SK-N-SH (cell line): Measurements from ENCODE around the gene UFM1. TPM values are rescaled to one million over a fixed set of nuclear protein-coding genes. Genes with fewer than 3 reads are reported as not detected.

Source experiments
- CTCF ChIA-PET: fragments of 300-600, 350-600 bp; formaldehyde crosslinking; extraction: SDS; loops from one replicate; lab custom pipeline; 2021; lab: Yijun Ruan, JAX
- POLR2A ChIA-PET: fragments of 350-600 bp; sonication (Branson Sonifier 250); formaldehyde crosslinking; extraction: SDS; loops from one replicate; lab custom pipeline; 2020; ENCODE audit warnings: antibody characterized with exemption, inconsistent platforms; lab: Yijun Ruan, JAX
- DNase-seq: peaks from one replicate; pipeline ENCODE4 v3.0.0; 2012
- H2AFZ ChIP-seq: fragments of 200-600 bp; sonication (generic); 2 replicates; pipeline ENCODE4 v1.8.1; 2016; ENCODE audit warnings: antibody characterized with exemption, mild to moderate bottlenecking, low read depth
- H3F3A ChIP-seq: fragments of 200-600 bp; sonication (generic); replicated peaks from 2 replicates; pipeline ENCODE3; 2016; ENCODE audit warnings: antibody characterized with exemption, mild to moderate bottlenecking; ENCODE audit not compliant: insufficient read depth
- H3K27ac ChIP-seq, 2 experiments: fragments of 200-500 bp in 1 of 2; fragments of 200-600 bp in 1 of 2; sonication (Bioruptor generic) in 1 of 2; sonication (generic), shearing (Covaris generic) in 1 of 2; 2 replicates each; pipeline versions ENCODE4 v1.5.1 to v1.6.1; 2014 to 2016; ENCODE audit warnings: low read depth in 2 of 2, inconsistent platforms in 1 of 2, low read length in 1 of 2, mild to moderate bottlenecking in 1 of 2, mixed read lengths in 1 of 2
- H3K27me3 ChIP-seq: fragments of 200-600 bp; sonication (generic), shearing (Covaris generic); 2 replicates; pipeline ENCODE4 v1.6.1; 2016; ENCODE audit warnings: mixed run types; ENCODE audit not compliant: insufficient read depth
- H3K36me3 ChIP-seq, 2 experiments: fragments of 200-500 bp in 1 of 2; fragments of 200-600 bp in 1 of 2; sonication (Bioruptor generic) in 1 of 2; sonication (generic) in 1 of 2; replicated peaks in 1 of 2; 2 replicates each; pipeline versions ENCODE3 to v1.5.1; 2014 to 2016; ENCODE audit warnings: low read length in 1 of 2, mild to moderate bottlenecking in 1 of 2; ENCODE audit not compliant: insufficient read depth in 2 of 2, control insufficient read depth in 1 of 2
- H3K4me1 ChIP-seq, 2 experiments: fragments of 200-500 bp in 1 of 2; fragments of 200-600 bp in 1 of 2; sonication (Bioruptor generic) in 1 of 2; sonication (generic), shearing (Covaris generic) in 1 of 2; 2 replicates each; pipeline versions ENCODE4 v1.5.1 to v1.6.1; 2014 to 2016; ENCODE audit warnings: low read depth in 1 of 2, low read length in 1 of 2, mixed run types in 1 of 2; ENCODE audit not compliant: insufficient read depth in 2 of 2, control insufficient read depth in 1 of 2
- H3K4me2 ChIP-seq: fragments of 200-600 bp; sonication (generic), shearing (Covaris generic); 2 replicates; pipeline ENCODE4 v1.6.1; 2017; ENCODE audit warnings: mixed run types
- H3K4me3 ChIP-seq, 2 experiments: fragments of 200-500 bp in 1 of 2; fragments of 200-600 bp in 1 of 2; sonication (Bioruptor generic) in 1 of 2; sonication (generic), shearing (Covaris generic) in 1 of 2; 2 replicates each; pipeline versions ENCODE4 v1.5.1 to v1.8.1; 2014 to 2016; ENCODE audit warnings: low read depth in 2 of 2, inconsistent platforms in 1 of 2, low read length in 1 of 2, mild to moderate bottlenecking in 1 of 2, mixed read lengths in 1 of 2, moderate library complexity in 1 of 2
- H3K79me2 ChIP-seq: fragments of 200-600 bp; sonication (generic); 2 replicates; pipeline ENCODE4 v1.8.1; 2017; ENCODE audit warnings: mild to moderate bottlenecking; ENCODE audit not compliant: insufficient read depth
- H3K9ac ChIP-seq: fragments of 200-600 bp; sonication (generic); 2 replicates; pipeline ENCODE4 v1.6.1; 2017; ENCODE audit warnings: mixed run types
- H3K9me2 ChIP-seq: fragments of 200-600 bp; sonication (generic); 2 replicates; pipeline ENCODE4 v1.6.1; 2017; ENCODE audit warnings: mixed run types
- H3K9me3 ChIP-seq: fragments of 200-600 bp; sonication (generic); 2 replicates; pipeline ENCODE4 v1.6.1; 2017; ENCODE audit warnings: mixed run types, mild to moderate bottlenecking, moderate library complexity
- H4K20me1 ChIP-seq: fragments of 200-600 bp; sonication (generic); 2 replicates; pipeline ENCODE4 v1.6.1; 2017; ENCODE audit warnings: mild to moderate bottlenecking, mixed run types; ENCODE audit not compliant: insufficient read depth
- CHD2 ChIP-seq: fragments of 150-350 bp; IDR thresholded peaks from 2 replicates; pipeline ENCODE4 v1.6.1; 2018; ENCODE audit warnings: low read length; ENCODE audit not compliant: partially characterized antibody
- EP300 ChIP-seq, 2 experiments: IDR thresholded peaks; 2 replicates each; pipeline versions ENCODE4 v1.4.0 to v1.6.1; 2012; ENCODE audit warnings: borderline replicate concordance in 1 of 2, low read depth in 1 of 2, low read length in 1 of 2
- FOSL2 ChIP-seq: IDR thresholded peaks from 2 replicates; pipeline ENCODE4 v1.4.0; 2012; ENCODE audit warnings: low read depth, mild to moderate bottlenecking, moderate library complexity, borderline replicate concordance
- FOXJ3 ChIP-seq: sonication (generic); formaldehyde crosslinking; IDR thresholded peaks from 2 replicates; pipeline ENCODE4 v1.5.1; 2020; ENCODE audit warnings: mild to moderate bottlenecking, missing genetic modification reagents
- GABPA ChIP-seq: IDR thresholded peaks from 2 replicates; pipeline ENCODE4 v1.4.0; 2012; ENCODE audit warnings: low read depth, mild to moderate bottlenecking
- GATA2 ChIP-seq: sonication (generic); formaldehyde crosslinking; IDR thresholded peaks from 2 replicates; pipeline ENCODE4 v1.5.0; 2020; ENCODE audit warnings: mild to moderate bottlenecking, missing genetic modification reagents
- JUND ChIP-seq: IDR thresholded peaks from 2 replicates; pipeline ENCODE4 v1.4.0; 2012
- MEF2A ChIP-seq: IDR thresholded peaks from 2 replicates; pipeline ENCODE4 v1.4.0; 2012; ENCODE audit warnings: low read depth, borderline replicate concordance
- MXI1 ChIP-seq: IDR thresholded peaks from 2 replicates; pipeline ENCODE4 v1.6.1; 2012; ENCODE audit warnings: mild to moderate bottlenecking, low read depth, low read length, improper control_type of control experiment
- NFIC ChIP-seq: IDR thresholded peaks from 2 replicates; pipeline ENCODE4 v1.4.0; 2012; ENCODE audit warnings: borderline replicate concordance
- NRF1 ChIP-seq: IDR thresholded peaks from 2 replicates; pipeline ENCODE4 v1.6.1; 2012; ENCODE audit warnings: low read depth, mild to moderate bottlenecking, low read length
- RCOR1 ChIP-seq: fragments of 150-350 bp; IDR thresholded peaks from 2 replicates; pipeline ENCODE4 v1.6.1; 2017; ENCODE audit warnings: antibody characterized with exemption, low read length
- RXRA ChIP-seq: IDR thresholded peaks from 2 replicates; pipeline ENCODE4 v1.4.0; 2012; ENCODE audit warnings: low read depth, mild to moderate bottlenecking, borderline replicate concordance
- SIN3A ChIP-seq: IDR thresholded peaks from 2 replicates; pipeline ENCODE4 v1.6.1; 2012; ENCODE audit warnings: low read depth, mild to moderate bottlenecking, low read length, moderate library complexity, borderline replicate concordance
- SMC3 ChIP-seq: IDR thresholded peaks from 2 replicates; pipeline ENCODE4 v1.6.1; 2012; ENCODE audit warnings: low read depth, low read length, improper control_type of control experiment
- TCF12 ChIP-seq: IDR thresholded peaks from 2 replicates; pipeline ENCODE4 v1.4.0; 2012
- YY1 ChIP-seq: IDR thresholded peaks from 2 replicates; pipeline ENCODE4 v1.4.0; 2012; ENCODE audit warnings: low read depth, mild to moderate bottlenecking
- WGBS: methylation state at CpG from one replicate; pipeline ENCODE4 v1.1.6; 2017; ENCODE audit warnings: low lambda C conversion rate; 5-methylcytosine and 5-hydroxymethylcytosine counted together
- polyA plus RNA-seq, 3 experiments: library from polyadenylated mRNA; depleted of rRNA; stranded (reverse); fragments of >200 nt; gene quantifications; 2 replicates each; pipeline ENCODE4 v1.2.3, GENCODE V29; 2012
- TF ChIP-seq, protein P1 (sequence below): IDR thresholded peaks from 2 replicates; pipeline ENCODE4 v1.6.1; 2012; ENCODE audit warnings: mild to moderate bottlenecking, low read depth, low read length, moderate library complexity
- TF ChIP-seq, protein P2 (sequence below): IDR thresholded peaks from 2 replicates; pipeline ENCODE4 v1.4.0; 2012; ENCODE audit warnings: low read depth, borderline replicate concordance
- TF ChIP-seq, protein P3 (sequence below): IDR thresholded peaks from 2 replicates; pipeline ENCODE4 v1.4.0; 2012; ENCODE audit warnings: low read depth
- TF ChIP-seq, protein P4 (sequence below): fragments of 200-600 bp; sonication (generic); IDR thresholded peaks from 2 replicates; pipeline ENCODE4 v1.6.1; 2017; ENCODE audit warnings: antibody characterized with exemption, mild to moderate bottlenecking, moderate library complexity

Gene UFM1
- polyA plus RNA-seq, 1 of the 3 experiments (the other 2 are of a cell fraction), result 17.0 TPM

DNA sequence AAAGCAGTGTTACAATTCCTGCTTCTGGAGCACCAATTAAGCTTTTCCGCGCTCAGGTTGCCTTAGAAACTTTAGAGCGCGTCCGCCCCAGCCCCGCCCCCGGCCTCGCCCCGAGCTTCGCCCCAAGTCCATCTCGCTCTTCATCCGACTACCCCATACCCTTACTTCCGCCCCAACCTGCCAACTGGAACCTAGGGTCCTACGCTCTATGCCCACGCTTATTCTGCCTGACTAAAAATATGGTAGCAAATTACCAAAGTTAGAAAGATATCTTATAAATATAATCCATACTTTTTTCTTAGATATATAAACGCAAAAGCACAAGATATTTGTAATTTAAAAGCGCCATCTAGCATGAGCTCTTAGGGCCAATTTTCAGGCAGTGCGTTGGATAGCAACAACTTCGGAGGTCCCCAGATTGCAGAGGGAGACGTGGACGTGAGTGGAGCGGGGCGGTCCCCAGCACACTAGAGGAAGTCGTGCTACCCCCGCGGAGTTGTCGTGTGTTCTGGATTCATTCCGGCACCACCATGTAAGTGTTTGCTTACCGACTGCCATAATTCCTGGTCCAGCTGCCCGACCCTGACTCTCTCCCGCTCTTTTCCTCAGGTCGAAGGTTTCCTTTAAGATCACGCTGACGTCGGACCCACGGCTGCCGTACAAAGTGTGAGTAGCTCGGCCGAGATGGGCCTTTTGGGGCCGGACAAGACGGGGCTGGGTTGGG is at the start of gene UFM1 (continued):
- TF ChIP-seq, protein P1, sequence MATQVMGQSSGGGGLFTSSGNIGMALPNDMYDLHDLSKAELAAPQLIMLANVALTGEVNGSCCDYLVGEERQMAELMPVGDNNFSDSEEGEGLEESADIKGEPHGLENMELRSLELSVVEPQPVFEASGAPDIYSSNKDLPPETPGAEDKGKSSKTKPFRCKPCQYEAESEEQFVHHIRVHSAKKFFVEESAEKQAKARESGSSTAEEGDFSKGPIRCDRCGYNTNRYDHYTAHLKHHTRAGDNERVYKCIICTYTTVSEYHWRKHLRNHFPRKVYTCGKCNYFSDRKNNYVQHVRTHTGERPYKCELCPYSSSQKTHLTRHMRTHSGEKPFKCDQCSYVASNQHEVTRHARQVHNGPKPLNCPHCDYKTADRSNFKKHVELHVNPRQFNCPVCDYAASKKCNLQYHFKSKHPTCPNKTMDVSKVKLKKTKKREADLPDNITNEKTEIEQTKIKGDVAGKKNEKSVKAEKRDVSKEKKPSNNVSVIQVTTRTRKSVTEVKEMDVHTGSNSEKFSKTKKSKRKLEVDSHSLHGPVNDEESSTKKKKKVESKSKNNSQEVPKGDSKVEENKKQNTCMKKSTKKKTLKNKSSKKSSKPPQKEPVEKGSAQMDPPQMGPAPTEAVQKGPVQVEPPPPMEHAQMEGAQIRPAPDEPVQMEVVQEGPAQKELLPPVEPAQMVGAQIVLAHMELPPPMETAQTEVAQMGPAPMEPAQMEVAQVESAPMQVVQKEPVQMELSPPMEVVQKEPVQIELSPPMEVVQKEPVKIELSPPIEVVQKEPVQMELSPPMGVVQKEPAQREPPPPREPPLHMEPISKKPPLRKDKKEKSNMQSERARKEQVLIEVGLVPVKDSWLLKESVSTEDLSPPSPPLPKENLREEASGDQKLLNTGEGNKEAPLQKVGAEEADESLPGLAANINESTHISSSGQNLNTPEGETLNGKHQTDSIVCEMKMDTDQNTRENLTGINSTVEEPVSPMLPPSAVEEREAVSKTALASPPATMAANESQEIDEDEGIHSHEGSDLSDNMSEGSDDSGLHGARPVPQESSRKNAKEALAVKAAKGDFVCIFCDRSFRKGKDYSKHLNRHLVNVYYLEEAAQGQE, result no peak
- TF ChIP-seq TCF12 (no peak), YY1 (no peak), SMC3 (no peak), MEF2A (no peak), NRF1 (no peak), JUND (no peak)
- TF ChIP-seq, all 33 proteins: peak for 8

DNA sequence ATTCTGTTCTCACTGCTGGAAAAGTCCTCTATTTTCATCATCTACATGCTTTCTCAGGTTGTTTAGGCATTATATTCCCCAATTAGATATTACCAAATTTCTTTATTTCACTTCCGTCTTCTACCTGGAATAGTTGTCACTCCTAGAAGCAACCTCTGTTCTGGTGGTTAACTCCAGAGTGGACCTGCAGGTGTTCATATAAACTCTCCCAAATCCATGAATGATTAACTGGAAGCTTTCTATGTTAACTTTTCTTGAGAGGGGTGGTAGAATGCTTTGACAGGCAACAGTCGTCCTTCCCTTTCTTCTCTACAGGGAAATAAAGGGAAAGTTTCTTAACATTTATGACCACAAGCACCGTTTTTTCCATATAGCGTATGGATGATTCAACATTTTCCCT is 48.4 kb upstream of the UFM1 start:
- no peaks in the 10 kb centered on the region; the same call in 1 of the 2 replicates for H3K9me2 ChIP-seq
- H3K4me3 ChIP-seq, result no peak overlapping the region
- 19% methylated on average over 4 of the region's 4 CpGs for WGBS
- no peak overlapping the region for H3K27ac ChIP-seq
- H2AFZ ChIP-seq, result no peak overlapping the region
- no peaks in the 10 kb centered on the region for H3F3A ChIP-seq
- H3K4me2 ChIP-seq, result no peak overlapping the region
- H3K4me1 ChIP-seq, result no peaks in the 10 kb centered on the region
- no peaks in the 10 kb centered on the region for H4K20me1 ChIP-seq
- DNase-seq, result no peak
- ChIA-PET POLR2A (no interaction called here), CTCF (no interaction called here)
- TF ChIP-seq SIN3A (no peak), YY1 (no peak), RCOR1 (no peak), CHD2 (no peak), EP300 (IDR thresholded peaks at IDR 0.05; ENCODE audit: borderline replicate concordance in 1 of 2, low read depth in 1 of 2, low read length in 1 of 2) (no peak), GABPA (no peak), MXI1 (no peak), JUND (no peak), NFIC (no peak), RXRA (no peak), GATA2 (CRISPR knock-in tag) (no peak), FOSL2 (no peak), FOXJ3 (CRISPR knock-in tag) (no peak)
- TF ChIP-seq, protein P2, sequence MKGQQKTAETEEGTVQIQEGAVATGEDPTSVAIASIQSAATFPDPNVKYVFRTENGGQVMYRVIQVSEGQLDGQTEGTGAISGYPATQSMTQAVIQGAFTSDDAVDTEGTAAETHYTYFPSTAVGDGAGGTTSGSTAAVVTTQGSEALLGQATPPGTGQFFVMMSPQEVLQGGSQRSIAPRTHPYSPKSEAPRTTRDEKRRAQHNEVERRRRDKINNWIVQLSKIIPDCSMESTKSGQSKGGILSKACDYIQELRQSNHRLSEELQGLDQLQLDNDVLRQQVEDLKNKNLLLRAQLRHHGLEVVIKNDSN, result no peak
- TF ChIP-seq, protein P3, sequence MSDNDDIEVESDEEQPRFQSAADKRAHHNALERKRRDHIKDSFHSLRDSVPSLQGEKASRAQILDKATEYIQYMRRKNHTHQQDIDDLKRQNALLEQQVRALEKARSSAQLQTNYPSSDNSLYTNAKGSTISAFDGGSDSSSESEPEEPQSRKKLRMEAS, result no peak
- TF ChIP-seq, protein P4, sequence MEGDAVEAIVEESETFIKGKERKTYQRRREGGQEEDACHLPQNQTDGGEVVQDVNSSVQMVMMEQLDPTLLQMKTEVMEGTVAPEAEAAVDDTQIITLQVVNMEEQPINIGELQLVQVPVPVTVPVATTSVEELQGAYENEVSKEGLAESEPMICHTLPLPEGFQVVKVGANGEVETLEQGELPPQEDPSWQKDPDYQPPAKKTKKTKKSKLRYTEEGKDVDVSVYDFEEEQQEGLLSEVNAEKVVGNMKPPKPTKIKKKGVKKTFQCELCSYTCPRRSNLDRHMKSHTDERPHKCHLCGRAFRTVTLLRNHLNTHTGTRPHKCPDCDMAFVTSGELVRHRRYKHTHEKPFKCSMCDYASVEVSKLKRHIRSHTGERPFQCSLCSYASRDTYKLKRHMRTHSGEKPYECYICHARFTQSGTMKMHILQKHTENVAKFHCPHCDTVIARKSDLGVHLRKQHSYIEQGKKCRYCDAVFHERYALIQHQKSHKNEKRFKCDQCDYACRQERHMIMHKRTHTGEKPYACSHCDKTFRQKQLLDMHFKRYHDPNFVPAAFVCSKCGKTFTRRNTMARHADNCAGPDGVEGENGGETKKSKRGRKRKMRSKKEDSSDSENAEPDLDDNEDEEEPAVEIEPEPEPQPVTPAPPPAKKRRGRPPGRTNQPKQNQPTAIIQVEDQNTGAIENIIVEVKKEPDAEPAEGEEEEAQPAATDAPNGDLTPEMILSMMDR, result no peak
- H3K79me2 ChIP-seq, result no peaks in the 10 kb centered on the region
- H3K36me3 ChIP-seq, result no peaks in the 10 kb centered on the region
- H3K9me3 ChIP-seq, result no peaks in the 10 kb centered on the region
- H3K9ac ChIP-seq, result no peak overlapping the region
- H3K27me3 ChIP-seq, result no peaks in the 10 kb centered on the region
